NCI-H510A (cell line): Measurements from ENCODE around the gene CNOT8.

ENCODE experiments used
- DNase-seq: peaks from one replicate; lab custom pipeline; 2025; lab: John Stamatoyannopoulos, UW

The CNOT8 gene

DNA sequence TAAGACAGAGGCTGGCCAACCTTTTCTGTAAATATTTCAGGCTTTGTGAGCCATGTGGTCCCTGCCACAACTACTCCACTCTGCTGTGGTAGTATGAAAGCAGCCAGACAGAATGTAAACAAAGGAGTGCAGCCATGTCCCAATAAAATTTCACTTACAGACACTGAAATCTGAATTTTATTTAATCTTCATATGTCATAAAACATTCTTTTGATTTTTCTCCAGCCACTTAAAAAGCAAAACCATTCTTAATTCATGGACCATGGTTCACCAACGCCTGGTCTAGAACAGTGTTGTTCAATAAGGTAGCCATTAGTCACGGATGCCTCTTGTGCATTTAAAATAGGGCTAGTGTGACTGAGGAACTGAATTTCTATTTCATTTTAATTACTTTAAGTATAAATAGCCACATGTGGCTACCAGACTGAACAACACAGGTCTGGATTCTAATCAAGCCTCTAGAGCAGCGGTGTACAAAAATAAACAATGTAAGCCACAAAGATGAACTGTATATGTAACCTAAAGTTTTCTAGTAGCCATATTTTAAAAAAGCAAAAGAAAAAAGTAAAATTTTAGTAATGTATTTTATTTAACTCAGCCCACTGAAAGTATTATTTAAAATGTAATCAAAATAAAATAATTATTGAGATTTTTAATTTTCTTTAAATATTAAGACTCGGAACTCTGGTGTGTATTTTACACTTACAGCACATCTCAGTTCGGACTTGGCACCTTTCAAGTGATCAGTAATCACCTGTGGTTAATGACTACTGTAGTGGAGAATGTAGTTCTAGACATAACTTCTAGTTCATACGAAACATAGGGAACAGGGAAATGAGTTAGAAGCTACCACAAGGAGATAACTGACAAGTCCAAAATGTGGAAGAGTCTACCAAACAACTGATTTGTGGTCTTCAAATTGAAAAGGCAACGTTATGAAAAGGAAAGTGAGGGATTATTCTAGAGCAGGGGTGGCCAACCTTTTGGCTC, 65.3 kb downstream of the CNOT8 start:
- no peak for DNase-seq
